ENCODE measurements around the gene SHISA7.
"Not testable (repeated sequence)": the region's sequence is repeated elsewhere in the genome, so short reads cannot be mapped to it uniquely, and the experiment has no call there.

SHISA7 gene

DNA sequence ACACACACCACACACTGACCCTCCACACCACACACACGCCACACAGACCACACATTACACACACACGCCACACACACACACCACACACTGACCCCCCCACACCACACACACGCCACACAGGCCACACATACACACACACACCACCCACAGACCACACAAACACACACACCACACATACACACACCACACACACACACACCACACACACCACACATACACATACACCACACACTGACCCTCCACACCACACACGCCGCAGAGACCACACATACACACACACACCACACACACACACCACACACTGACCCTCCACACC lies 5.0 kb upstream of the SHISA7 start:
- in situ Hi-C loops (cut with MboI; ENCODE audit: low sequenced_read_pairs), result not testable (repeated sequence)

DNA sequence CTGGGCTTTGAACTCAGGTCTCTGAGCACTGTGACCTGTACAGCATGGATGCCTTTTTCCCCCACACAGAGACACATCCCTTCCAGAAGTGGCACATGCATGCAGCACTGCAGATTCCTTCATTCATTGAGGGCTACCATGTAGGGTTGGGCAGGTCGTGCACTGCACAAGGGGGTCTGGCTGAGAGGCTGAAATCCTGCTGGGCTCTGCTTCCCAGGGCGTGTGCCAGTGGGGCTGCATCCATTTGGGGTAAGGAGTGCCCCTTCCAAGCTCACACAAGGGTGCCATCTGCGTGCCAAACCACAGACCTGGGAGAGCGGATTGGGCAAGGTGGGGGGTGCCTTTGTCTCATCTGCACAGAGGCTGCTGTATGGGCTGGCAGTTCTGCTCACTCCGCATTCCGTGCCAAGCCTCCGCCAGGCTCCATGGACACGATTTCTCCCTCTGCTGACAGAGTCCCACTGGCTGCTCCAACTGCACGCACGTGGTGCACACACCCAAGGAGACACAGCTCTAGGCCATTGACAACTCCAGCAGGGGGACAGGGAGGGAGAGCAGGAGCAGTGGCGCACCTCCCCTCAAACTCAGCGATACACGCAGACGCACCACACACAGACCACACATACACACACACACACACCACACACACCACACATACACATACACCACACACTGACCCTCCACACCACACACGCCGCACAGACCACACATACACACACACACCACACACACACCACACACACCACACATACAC lies 4.5 kb upstream of the SHISA7 start:
- in situ Hi-C loops (cut with MboI; ENCODE audit: low sequenced_read_pairs), result no loop called here

DNA sequence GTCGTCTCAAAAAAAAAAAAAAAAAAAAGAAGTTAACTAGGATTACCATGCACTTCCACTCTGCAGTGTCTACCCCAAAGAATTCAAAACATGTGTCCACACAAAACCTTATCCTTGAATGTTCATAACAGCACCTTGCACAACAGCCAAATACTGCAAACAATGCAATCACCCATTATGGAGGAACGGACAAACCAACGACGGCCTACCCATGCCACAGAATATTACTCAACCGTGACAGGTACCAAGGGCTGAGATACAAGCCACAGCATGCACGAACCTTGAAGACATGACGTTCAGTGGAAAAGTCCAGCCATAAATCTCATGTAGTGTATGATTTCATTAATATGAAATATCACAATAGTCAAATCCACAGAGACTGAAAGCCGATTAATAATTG lies 3.0 kb upstream of the SHISA7 start:
- in situ Hi-C loops (cut with MboI; ENCODE audit: low sequenced_read_pairs), result no loop called here

DNA sequence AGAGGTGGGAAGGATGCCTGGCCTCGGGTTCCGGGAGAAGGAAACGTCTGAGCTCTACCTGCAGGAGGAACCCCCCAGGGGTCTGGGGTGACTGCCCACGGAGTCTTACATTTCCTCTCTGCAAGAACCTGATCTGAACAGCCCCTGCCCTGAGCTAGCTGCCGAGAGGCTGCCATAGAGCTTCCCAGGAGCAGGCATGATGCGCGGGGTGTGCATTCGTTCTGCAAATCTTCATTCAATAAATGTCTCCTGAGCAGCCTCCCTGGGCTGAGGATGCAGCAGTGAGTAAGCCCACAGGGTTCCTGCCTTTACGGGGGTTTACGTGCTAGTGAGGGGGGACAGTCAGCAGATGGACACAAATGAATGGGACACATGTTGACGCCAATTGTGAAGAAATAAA lies 1.5 kb upstream of the SHISA7 start:
- in situ Hi-C loops (cut with MboI; ENCODE audit: low sequenced_read_pairs), result no loop called here

DNA sequence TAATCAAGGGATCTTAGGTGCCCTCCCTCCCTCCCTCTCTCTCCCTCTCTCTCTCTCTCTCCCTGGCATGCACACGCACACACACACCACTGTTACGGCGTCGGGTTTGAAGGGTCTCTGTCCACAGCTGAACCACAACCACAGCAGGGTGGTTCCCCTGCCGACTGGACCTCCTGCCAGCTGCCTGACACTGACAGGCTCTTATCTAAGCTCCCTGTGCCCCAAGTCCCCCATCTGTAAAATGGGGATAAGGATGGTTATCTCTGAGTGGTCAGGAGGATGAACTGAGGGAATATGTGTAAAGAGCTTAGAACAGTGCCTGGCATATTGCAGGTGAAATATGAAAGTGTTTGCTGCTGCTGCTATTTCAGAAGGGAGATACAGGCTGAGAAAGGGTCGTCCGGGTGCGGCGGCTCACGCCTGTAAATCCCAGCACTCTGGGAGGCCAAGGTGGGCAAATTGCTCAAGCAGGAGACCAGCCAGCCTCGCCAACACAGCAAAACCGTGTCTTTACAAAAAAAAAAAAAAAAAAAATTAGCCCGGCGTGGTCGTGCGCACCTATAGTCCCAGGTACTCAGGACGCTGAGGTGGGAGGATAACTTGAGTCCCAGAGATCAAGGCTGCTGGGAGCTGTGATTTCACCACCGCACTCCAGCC lies 852 bp upstream of the SHISA7 start:
- in situ Hi-C loops (cut with MboI; ENCODE audit: low sequenced_read_pairs), result no loop called here

DNA sequence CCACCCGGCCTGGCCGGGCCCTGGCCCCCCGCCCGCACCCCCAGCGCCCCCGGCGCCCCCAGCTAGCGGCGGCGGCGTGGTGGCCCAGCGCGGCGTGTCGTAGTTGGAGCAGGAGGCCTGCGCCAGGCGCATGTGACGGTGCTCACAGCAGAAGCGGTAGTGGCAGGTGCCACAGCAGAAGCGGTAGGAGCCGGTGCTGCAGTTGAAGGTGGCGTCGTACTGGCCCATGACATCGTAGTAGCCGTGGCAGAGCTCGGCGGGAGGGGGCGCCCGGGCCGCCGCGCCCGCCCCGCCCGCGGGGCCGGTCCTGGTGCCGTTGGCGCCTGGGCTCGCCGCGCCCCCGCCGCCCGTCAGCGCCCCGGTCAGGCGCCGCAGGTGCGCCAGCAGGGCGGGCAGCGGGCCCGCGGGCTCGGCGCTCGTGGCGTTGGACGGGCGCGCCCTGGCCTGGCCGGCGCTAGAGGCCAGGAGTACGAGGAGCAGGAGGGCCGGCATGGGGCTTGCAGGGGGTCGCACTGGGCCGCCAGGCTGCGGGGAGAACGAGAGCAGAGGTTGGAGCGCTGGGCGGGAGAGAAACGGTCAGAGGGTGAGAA lies 633 bp downstream of the SHISA7 start:
- in situ Hi-C loops (cut with MboI; ENCODE audit: low sequenced_read_pairs), result no loop called here

DNA sequence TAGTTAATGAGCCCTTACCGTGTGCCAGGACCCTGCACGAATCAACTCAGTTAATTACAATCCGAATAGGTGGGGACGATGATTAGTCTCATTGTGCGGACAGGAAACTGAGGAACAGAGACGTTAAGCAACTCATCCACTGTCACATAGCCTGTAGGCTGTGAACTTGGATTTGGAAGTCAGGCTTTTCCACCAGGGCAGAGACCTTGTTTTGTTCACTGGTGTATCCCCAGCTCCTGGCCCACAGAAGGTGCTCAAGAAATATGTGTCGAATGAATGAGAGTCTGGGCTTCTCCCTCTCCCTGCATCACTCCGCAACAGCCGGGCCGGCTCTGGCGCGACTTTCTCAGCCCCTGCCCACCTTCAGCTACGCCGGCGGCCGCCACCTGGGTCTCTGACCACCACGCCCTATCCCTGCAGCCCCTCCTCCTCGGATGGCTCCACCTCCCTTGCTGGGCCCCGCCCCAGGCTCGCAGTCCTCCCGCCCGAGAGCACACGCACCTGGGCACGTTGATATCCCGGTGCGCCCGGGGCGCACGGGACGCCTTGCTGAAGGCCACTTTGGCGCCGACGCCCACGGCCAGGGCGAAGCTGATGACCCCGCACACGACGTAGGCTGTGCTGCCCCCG lies 1.3 kb downstream of the SHISA7 start:
- in situ Hi-C loops (cut with MboI; ENCODE audit: low sequenced_read_pairs), result no loop called here

DNA sequence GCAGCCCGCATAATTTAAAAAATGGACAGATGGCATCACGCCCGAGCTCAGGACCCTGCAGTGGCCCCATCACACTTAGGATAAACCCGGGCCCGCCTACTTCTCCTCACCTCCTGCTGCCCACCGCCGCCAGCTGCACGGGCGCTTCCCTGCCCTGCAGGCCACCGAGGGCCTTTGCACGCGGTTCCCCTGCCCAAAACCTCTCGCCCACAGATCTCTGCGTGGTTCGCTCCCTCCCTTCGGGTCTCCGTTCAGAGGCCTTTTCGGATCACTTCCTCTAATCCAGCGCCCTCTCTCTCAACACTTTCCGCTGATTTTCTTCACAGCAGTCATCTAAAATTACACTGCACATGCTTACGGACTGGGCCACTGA lies 1.8 kb downstream of the SHISA7 start:
- in situ Hi-C loops (cut with MboI; ENCODE audit: low sequenced_read_pairs), result no loop called here

DNA sequence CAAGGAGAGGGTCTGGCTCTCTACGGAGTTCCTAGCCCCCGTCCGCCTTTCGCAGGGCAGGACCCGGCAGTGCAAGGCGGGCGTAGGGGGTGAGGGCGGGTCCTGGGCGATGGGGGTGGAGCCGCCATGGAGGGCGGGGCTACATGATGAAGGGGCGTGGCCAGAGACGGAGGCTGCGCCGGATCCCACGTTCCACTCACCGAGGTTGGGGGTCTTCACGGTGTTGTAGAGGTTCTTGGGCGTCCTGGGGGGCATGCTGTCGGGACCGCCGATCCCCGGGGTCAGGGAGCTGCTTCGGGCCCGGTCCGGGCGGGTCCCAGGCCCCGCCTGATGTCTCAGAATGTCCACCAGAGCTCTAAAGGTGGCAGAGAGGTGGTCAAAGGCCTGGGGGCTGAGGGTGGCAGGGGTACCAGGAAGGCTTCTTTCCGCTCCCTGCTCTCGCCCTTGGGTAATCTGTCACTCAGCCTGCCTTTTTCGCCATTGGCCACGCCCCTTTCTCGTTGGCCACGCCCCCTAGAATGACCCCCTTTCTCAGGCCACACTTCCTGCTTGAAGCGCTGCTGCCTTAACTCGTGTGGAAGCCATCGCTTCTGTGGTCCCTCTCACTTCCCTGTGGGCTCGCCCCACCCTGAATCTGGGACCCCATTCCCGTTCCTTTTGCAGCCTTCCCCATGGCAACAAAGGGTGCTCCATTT lies 2.5 kb downstream of the SHISA7 start:
- in situ Hi-C loops (cut with MboI; ENCODE audit: low sequenced_read_pairs), result no loop called here

DNA sequence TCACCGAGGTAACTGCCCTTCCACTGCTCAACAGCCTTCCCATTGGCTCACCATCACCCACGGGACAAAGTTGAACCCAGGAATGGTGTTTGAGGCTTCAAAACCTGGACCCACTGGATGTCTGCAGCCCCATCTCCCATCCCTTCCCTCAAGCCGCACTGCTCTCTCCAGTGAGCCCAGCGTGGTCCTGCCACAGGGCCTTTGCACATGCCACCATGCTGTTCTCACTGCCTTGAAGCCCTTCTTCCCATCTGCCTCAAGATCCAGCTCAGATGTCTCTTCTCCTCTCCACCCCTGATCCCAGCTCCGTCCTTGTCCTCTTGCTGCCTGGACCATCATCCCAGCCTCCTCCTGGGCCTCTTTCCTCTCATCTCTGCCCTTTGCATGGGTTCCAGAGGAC lies 4.0 kb downstream of the SHISA7 start:
- in situ Hi-C loops (cut with MboI; ENCODE audit: low sequenced_read_pairs), result no loop called here

DNA sequence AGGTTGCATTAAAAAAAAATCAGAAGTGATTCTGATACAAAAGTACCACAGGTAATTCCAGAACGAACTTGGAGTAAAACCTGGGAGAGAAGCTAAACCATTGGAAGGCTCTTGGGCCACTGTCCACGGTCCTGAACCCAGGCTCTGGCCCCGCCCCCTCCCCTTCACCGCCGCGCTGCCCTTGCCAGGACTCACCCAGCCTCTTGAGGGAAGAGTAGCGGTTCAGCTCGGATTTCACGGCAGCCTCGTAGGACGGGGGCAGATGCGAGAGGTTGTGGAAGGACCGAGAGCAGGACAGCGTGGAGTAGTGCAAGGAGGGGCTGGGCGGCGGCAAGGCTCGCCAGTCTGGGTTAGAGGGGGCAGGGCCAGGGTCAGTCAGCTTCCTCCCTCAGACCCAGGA lies 5.7 kb downstream of the SHISA7 start:
- in situ Hi-C loops (cut with MboI; ENCODE audit: low sequenced_read_pairs), result no loop called here

DNA sequence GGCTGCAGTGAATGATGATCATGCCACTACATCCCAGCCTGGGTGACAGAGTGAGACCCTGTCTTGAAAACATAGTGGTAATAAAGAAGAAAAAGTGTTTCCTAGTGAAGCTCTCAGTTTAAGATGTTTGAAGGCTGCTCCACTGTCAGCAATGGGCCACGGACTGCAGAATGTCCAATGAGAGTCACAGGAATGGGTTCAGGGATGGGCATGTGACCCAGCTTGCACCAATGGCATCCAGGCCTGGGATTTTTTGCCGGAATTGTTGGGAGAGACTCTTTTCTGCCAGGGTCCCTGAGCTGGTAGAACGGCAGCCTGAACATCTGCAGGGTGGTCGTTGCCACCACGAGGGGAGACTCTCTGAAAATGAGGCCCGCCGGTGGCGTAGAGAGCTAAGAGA lies 6.3 kb downstream of the SHISA7 start:
- in situ Hi-C loops (cut with MboI; ENCODE audit: low sequenced_read_pairs), result no loop called here

DNA sequence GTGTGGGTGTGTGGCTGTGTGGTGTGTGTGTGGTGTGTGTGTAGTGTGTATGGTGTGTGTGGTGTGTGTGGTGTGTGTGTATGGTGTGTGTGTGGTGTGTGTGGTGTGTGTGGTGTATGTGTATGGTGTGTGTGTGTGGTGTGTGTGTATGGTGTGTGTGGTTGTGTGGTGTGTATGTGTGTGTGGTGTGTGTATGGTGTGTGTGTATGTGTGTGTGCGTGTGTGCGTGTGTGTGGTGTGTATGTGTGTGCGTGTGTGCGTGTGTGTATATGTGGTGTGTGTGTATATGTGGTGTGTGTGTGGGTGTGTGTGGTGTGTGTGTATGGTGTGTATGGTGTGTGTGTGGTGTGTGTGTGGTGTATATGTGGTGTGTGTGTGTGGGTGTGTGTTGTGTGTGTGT lies 8.1 kb downstream of the SHISA7 start:
- in situ Hi-C loops (cut with MboI; ENCODE audit: low sequenced_read_pairs), result no loop called here

DNA sequence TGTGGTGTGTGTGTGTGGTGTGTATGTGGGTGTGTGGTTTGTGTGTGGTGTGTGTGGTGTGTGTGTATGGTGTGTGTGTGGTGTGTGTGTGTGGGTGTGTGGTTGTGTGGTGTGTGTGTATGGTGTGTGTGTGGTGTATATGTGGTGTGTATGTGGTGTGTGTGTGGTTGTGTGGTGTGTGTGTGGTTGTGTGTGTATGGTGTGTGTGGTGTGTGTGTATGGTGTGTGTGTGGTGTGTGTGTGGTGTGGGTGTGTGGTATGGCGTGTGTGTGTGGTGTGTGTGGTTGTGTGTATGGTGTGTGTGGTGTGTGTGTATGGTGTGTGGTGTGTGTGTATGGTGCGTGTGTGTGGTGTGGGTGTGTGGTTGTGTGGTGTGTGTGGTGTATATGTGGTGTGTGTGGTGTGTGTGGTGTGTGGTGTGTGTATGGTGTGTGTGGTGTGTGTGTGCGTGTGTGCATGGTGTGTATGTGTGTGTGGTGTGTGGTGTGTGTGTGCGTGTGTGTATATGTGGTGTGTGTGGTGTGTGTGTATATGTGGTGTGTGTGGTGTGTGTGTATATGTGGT lies 8.7 kb downstream of the SHISA7 start:
- in situ Hi-C loops (cut with MboI; ENCODE audit: low sequenced_read_pairs), result no loop called here

DNA sequence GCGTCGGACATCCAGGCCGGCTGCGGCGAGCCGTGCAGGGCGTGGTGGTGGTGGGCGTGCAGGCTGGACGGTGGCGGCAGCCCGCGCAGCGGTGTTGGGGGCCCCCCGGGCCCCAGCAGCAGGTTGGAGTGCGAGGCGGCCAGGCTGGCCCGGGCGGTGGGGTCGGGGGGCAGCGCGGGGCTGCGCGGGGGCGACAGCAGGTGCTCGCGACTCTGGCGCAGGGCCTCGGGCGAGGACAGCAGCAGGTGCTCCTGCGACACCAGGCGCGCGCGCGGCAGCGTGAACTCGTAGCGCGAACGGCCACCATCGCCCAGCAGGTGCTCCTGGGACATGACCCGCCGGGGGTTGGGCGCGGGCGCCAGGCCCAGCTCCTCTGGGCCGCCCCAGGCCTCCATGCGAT lies 9.8 kb downstream of the SHISA7 start:
- in situ Hi-C loops (cut with MboI; ENCODE audit: low sequenced_read_pairs), result no loop called here

DNA sequence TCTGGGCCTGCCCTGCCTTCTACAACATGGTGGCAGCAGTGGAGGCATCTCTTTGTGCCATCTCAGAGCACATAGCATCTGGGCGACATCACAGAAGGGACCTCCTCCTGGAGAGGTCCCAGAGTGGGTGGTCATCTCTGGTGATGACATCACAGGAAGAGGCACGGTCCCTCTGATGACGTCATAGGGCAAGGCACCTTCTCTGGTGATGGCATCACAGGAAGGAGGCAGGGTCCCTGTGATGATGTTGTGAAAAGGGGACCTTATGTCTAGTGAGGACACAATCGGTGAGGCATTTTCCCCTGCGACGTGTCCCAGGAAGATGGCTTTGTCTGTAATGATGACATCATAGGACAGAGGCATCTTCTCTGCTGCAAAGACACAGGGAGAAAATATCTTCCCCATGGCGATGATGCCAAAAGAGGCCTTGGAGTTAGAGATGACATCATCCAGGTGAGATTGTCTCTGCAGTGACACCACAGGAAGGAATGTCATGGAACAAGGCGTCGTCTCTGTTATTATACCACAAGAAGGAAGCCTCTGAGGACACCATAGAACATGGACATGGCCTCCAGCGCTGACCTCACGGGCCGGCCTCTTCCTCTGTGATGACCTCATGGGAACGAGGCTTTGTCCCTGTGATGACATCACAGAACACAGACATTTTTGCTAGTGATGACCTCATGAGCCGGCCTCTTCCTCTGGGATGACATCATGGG lies 10.7 kb downstream of the SHISA7 start:
- in situ Hi-C loops (cut with MboI; ENCODE audit: low sequenced_read_pairs), result no loop called here

DNA sequence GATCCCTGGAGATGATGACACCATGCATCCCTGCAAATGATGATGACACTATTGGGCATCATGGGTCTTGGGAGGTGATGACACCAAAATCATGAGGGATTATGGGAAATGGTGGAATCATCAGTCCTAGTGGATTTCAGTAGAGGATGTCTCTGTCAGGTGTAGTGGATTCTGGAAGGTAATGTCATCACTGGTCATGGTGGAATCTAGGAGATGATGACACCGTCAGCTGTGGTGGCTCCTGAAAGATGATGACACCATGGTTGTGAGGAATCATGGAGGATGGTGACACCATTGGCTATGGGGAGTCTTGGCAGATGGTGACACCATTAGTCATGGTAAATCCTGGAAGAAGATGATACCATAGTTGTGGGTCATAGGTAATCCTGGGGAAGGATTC lies 11.9 kb downstream of the SHISA7 start:
- in situ Hi-C loops (cut with MboI; ENCODE audit: low sequenced_read_pairs), result no loop called here

DNA sequence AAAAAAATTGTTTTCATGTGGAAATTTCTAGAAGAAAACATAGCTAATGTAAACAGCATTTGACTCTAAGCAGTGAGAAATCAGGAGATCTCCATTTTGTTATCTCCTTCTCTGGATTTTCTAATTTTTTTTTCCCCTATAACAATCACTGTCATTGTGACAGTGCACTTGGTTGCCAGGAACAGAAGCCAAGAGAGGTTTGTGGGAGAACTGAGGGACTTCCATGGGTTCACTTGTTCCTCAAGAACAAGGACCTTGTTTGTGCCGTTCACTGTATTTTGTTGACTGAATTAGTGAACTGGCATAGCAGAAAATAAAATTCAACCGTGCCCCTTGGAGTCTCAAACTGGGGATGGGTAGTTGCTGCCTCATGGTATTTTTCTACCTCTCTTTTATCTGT lies 17.1 kb downstream of the SHISA7 start:
- in situ Hi-C loops (cut with MboI; ENCODE audit: low sequenced_read_pairs), result no loop called here

DNA sequence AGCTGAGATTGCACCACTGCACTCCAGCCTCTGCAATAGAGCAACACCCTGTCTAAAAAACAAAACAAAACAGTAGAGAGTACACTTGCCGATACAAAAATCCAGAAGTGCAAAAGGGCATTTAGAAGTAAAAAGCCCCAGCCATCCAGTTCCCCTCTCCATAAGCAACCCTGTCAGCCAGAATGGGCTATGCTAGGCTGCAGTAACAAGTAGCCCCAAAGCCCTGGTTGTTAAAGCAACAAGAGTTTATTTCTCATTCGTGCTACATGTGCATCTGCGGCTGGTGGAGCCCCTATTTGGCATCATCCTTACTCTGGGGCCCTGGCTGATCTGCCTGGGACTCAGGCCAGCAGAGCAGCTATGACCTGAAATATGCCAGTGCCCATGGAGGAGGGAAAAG lies 18.6 kb downstream of the SHISA7 start:
- in situ Hi-C loops (cut with MboI; ENCODE audit: low sequenced_read_pairs), result no loop called here

DNA sequence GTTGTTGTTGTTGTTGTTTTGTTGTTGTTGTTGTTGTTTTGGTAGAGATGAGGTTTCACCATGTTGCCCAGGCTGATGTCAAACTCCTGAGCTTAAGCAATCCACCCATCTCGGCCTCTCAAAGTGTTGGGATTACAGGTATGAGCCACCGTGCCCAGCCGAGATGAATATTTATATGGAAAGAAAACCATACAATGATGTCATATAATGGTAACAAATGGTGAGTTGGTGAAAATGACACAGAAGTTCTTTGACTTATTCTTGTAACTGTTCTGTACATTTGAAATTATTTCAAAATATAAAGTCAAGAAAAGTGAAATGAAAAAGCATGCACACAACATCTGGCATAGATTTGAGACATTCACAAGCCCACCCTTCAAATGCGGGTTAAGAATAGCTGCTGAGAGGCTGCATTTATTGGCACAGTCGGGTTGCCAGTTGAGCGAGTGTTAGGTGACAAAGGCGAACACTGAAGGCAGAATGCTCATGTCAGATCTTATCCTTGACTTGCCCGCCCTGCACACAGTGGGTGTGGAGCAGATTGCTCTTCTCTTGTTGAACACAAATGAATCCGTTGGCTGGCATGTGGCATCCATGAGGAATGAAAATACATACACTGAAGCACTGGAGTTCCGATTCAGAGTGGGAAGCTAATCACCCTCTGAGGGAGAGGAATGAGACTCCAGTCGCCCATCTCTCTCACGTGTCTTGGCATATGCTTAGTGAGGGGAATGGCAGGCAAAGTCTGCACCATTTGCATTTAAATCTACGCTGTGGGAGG lies 19.7 kb downstream of the SHISA7 start:
- in situ Hi-C loops (cut with MboI; ENCODE audit: low sequenced_read_pairs), result no loop called here
